Amniotic epithelial cell (primary cell): Measurements from ENCODE around the gene PRM3.
"Not testable (repeated sequence)": the region's sequence is repeated elsewhere in the genome, so short reads cannot be mapped to it uniquely, and the experiment has no call there.

Source experiments
- DNase-seq: peaks from one replicate; pipeline ENCODE4 v3.0.0-alpha.2; 2010; ENCODE audit warnings: low read depth

The PRM3 gene

DNA sequence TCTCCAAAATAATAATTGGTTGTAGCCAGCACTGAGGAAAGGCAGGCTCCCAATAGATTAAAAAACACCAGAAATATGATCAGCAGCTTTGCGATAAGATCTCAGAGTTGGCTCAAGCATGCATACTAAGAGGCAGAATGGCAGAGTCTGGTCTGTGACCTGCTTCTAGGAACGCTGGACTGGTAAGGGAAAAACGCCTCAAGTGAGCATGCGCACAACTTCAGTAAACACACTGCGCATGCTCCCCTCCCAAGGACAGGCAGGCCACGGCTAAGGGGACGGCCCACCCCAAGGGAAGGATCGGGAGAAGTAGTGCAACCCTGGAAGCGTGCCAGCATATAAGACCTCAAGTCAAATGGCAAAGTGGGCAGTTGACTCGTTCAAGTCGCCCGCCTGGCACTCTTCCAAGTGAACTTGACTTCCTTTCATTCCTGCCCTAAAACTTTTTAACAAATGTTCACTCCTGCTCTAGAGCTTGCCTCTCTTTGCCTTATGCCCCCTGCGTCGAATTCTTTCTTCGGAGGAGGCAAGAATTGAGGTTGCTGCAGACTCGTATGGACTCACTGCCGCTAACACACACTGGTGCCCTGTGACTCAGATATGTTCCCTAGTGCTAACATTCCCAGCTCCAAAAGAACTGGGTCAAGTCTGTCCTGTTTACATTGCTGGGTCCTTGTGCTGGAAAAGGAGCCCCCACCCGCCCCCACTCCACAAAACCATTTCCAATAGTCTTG, 30.1 kb upstream of the PRM3 start:
- DNase-seq: peak; percentile 63

DNA sequence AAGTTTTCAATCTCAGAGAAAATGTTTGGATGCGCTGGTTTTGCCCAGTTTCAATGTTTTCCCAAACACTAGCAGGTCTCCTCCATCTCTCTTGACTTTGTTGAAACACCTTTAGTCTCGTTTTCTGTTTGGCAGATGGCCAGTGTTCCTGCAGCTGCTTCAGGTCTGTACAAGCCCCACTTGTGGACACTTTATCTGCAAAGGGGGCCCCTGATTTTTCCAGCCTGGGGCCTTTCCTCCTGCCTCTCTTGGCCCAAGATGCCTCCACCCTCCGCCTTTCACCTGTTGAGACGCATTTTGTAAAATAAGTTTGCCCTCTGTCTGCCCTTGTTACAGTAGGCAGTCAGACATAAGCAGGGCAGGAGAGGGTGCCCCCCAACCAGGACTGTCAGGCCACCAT, 29.5 kb upstream of the PRM3 start:
- DNase-seq: no peak

DNA sequence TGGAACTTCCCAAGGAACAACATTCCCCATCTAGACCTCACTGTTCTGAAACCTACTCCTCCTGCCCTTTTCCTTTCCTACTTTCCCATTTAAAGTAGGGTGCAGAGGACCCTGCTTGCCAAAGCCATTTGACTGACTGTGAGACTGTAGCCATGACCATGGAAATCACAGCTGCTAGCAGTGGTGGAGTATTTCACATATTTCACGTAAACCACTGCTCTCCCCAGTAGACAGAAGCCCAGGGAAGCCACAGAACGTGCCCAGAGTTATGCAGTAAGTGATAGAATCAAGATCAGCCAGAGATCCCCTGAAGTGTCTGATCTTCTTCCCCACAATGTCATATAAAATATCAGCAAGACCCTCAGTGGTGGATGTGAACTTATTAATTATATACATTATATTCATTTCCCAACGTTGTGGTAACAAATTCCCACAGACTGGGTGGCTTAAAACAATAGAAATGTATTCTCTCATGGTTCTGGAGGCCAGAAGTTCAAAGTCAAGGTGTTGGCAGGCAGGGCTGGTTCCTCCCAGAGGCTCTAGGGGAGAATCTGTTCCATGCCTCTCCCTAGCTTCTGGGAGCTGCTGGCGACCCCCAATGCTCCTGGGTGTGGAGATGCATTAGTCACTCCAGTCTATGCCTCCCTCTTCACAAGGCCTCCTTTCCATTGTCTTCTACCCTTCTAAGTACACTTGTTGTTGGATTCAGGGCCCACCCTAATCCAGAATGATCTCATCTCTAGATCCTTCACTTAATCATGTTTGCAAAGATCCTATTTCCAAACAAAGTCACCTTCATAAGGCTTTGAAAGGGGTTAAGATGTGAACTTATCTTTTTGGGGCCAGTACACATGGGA, 28.4 kb upstream of the PRM3 start:
- no peak for DNase-seq

DNA sequence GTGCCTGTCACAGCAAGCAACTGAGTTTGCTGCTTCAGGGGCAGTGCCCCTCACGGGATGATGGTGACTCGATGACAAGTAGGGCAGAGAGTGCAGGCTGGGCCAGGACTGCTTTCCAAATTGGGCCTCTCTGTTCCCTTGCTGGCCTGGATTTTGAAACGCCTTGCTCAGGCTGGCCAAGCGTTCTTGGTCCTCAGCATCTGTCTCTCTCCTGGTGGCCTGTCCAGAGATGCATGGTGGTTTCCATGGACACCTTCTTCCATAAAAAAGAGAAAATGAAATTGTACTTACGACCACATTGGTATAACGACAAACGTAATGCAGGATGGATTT, 27.1 kb upstream of the PRM3 start:
- DNase-seq: no peak

DNA sequence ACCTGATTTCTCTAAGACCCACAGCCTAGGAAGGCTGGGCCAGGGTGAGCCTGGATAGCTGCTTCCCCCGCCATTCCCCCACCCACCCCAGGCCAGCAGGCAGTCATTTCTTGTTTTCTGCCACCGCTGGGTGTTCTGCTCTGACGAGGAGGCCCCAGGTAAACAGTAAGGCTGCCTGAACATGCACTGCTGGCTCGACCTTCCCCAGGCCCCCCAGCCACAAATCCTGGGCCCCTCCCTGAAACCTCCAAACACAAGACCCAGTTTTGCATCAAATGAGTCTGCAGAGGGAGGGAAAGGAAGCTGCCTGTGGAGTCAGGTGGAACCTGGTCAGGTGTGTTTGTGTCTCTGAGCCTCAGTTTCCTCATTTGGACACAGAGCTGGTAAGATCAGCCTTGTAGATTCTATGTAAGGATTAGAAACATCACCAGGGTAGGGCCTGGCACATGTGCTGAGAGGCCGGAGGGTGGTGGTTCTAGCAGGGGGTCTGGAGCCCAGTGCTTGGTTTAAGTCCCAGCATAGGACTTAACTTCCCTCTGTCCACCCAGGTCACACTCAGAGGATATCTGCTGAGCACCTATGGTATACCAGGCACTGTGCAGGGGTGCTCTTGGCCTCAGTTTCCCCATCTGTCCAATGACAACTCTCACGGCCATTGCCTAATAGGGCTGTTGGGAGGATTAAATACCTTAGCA, 26.6 kb upstream of the PRM3 start:
- no peak for DNase-seq

DNA sequence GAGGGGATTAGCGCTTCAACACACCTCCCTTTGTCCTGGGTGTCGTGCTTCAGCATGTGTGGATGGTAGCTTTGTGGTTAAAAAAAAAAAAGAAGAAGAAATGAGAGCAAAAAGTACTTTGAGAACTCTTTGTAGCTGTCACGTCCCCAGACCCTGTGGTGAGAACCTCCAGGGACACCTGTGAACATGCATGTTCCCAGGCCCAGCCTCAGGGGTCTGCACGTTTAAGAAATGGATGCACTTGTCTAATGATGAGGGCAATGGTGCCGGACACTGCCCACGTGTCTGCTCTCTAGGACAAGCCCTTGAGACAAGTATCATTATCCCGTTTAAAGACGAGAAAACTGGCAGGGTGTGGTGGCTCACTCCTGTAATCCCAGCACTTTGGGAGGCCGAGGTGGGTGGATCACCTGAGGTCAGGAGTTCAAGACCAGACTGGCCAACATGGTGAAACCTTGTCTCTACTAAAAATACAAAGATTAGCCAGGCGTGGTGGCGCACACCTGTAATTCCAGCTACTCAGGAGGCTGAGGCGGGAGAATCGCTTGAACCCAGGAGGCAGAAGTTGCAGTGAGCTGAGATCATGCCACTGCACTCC, 25.6 kb upstream of the PRM3 start:
- DNase-seq: not testable (repeated sequence)

DNA sequence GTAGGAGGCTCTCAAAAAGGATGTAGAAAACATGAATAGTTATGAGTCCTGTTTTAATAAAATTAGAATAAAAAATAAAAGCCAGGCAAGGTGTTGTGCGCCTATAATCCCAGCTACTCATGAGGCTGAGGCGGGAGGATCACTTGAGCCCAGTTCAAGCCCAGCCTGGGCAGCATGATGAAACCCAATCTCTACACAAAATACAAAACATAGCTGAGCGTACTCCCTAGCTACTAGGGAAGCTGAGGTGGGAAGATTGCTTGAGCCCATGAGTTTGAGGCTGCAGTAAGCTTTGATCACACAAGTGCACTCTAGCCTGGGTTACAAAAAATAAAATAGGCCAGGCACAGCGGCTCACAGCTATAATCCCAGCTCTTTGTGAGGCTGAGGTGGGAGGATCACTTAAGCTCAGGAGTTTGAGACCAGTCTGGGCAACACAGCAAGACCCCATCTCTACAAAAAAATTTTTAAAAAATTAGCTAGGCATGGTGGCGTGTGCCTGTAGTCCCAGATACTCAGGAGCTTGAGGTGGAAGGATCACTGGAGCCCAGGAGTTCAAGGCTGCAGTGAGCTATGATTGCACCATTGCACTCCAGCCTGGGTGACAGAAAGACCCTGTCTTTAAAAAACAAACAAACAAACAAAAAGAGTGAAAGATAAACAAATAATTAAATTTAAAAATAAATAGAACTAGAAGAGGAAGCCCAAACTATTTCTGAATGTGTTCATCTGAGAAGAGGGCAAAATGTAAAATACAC, 24.9 kb upstream of the PRM3 start:
- no peak for DNase-seq

DNA sequence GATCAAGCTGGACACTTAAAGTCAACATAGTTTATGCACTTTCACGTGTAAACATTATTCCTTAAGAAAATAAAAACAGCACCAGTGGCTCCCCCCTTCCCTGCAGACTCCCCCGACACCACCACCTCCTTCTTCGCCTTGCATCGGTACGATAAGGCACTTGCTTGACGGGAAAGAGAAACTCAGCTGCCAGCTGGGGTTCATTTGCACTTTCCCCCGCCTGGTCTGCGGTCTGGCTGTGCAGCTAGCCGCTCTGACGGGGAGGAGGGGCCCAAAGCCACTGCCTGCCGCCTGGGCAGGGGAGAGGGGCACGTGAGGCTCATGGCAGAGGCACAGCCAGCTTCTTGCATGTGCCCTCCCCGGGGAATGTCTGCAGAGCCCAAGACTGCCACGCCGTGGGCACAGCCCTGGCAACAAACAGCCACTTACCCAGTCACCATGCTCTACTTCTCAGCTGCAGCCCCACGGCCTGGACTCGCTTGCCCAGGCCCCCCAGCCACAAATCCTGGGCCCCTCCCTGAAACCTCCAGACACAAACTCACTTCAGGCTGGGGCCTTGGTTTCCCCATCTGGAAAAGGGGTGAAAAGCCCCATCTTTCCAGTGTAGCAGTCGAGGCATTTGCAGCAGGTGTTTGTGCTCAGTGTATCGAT, 24.2 kb upstream of the PRM3 start:
- peak; percentile 61 for DNase-seq

DNA sequence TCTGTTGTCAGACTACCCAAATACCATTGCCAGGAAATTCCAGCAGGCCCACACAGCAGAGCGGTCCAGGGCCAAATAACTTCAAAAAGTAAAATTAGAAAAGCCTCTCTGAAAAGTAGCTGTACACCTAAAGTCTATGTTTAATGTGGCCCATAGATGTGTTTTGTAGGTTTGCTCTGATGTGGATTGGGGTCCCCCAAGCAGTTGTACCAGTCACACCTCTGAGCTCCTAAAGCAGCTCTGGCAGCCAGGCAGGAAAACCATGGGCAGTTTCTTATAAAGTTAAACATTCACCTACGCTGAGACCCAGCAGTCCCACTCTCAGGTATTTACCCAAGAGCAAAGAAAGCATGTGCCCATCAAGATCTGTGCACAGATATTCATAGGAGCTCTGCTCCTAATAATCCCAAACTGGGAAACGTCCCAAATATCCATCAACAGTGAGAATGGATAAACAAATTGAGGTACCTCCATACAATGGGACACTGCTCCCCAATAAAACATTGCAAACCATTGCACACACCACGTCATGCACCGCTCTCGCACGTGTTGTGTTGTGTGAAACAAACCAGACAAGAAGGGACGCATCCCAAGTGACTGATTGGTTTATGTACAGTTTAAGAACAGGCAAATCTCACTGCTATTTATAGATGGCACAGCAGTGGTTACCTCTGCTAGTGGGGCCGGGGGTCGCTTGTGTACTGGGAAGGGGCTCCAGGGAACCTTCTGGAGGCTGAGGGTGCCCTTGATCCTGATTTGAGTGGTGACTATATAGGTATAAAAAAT, 23.5 kb upstream of the PRM3 start:
- DNase-seq: peak; percentile 33

DNA sequence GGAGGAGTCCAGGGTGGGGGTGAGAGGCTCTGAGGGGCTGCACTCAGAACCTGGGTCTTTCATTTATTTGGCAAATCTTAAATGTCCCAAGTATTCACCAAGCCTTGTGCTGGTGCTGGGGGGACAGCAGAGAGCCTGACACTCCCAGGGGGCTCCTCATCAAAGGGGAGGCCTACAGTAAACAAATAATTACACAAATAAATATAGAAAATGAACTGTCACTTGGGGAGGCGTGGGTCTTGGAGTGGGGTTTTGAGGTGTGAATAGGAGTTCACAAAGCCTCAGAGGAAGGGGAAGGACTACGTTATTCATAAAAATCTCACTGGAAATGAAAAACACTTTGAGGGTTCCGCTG, 22.9 kb upstream of the PRM3 start:
- no peak for DNase-seq

DNA sequence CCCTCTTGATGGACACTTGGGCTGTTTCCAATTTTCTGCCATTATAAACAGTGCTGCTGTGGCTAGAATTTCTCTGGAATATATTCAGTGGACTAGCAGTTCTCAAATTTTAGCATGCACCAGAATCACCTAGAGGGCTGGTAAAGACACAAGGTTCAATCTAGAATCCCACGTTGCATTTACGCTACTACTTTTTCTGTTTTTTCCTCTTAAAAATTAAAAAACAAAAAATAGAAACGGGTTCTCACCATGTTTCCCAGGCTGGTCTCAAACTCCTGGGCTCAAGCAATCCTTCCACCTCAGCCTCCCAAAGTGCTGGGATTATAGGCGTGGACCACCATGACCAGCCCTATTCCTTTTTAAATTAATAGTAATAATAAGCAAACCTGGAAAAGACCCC, 22.2 kb upstream of the PRM3 start:
- no peak for DNase-seq

DNA sequence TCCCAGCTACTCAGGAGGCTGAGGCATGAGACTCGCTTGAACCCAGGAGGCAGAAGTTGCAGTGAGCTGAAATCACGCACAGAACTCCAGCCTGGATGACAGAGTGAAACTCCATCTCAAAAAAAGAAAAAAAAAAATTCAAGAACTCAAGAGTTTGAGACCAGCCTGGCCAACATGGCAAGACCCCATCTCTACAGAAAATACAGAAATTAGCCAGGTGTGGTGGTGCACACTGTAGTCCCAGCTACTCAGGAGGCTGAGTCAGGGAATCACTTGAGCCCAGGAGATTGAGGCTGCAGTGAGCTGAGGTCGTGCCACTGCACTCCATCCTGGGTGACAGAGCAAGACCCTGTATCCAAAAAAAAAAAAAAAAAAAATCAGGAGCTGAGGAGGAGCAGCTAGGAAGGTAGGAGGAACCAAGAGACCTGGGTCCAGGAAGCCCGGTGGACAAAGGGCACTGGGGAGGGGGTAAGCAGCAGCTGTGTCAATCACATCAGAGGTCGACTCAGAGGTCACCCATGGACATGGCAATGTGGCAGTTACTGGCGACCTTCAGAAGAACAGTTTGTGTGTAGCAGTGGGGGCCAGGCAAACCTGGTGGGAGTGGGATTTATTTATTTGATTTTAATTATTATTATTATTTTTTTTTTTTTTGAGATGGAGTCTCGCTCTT, 18.8 kb upstream of the PRM3 start:
- no peak for DNase-seq

DNA sequence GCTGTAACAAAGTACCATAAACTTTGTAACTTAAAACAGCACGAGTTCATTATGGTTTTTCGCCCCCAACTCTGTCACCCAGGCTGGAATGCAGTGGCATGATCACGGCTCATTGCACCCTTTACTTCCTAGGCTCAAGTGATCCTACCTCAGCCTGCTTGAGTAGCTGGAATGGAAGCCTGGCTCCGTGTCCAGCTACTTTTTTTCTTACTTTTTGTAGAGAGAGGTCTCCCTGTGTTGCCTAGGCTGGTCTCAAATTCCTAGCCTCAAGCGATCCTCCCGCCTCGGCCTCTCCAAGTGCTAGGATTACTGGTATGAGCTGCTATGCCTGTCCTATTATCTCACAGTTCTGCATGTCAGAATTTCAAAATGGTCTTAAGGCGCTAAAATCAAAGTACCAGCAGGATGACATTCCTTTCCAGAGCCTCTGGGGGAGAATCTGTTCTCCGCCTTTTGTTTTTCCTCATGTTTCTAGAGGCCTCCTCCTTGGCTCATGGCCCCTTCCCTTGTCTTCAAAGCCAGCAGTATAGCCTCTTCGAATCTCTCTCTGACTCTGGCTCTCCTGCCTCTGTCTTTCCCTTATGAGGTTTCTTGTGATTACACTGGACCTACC, 17.8 kb upstream of the PRM3 start:
- DNase-seq: no peak

DNA sequence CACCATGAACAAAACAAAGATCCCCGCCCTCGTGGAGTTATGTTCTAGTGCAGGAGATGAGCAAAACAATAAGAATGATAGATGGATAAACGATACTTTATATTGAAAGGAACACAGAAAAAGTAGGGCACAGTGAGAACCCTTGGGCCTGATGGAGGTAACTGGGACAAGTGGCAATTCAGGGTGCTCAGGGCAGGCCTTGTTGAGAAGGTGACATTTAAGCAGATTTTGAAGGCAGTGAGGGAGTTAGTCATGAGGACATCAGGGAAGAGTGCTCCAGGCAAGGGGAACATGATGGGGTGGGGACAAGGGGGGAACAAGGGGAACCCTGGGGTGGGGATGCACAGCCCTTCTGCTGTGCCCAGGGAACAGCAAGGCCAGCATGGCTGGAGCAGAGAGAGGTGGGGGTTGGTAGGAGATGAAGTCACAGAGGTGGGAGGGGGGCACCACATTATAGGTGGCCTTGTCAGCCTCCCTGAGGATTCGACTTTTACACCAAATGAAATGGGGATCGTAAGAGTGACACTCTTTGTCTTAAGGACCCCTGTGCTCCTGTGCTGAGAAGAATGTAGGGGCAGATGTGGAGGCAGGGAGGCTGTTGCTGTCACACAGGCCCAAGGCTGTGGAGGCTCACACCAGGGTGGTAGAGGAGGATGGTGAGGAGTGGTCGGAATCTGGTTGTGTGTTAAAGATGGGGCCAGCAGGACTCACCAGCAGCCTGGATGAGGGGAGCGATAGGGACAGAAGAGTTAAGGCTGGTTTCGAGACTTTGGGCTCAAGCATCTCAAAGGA, 16.9 kb upstream of the PRM3 start:
- DNase-seq: no peak

DNA sequence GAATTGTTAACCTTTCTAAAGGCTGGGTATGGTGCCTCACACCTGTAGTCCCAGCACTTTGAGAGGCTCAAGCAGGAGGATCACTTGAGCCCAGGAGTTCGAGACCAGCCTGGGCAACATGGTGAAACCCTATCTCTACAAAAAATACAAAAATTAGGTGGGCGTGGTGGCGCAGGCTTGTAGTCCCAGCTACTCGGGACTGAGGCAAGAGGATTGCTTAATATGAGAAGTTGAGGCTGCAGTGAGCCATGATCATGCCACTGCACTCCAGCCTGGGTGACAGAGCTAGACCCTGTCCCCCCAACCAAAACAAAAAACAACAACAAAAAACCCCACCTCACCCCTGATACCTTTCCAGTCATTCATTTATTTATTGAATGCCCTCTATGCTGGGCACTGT, 16.3 kb upstream of the PRM3 start:
- DNase-seq: not testable (repeated sequence)

DNA sequence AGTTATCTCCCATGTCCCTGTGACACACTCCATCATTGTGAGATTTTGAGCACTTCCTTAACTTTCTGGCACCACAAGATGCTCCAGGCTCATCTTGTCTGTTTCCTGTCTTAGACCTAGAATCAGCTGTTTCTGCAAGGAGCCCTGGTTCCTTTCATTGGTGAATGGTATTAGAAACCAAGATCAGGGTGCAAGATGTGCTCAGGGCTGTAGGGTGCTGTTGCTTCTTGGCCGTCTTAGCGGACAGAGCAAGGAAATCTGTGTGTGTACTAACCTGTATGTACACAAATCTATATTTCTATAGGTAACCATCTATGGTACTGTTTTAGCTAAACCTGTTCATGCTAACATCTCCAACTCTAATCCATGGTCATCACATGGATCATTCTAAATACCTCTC, 15.8 kb upstream of the PRM3 start:
- DNase-seq: no peak

DNA sequence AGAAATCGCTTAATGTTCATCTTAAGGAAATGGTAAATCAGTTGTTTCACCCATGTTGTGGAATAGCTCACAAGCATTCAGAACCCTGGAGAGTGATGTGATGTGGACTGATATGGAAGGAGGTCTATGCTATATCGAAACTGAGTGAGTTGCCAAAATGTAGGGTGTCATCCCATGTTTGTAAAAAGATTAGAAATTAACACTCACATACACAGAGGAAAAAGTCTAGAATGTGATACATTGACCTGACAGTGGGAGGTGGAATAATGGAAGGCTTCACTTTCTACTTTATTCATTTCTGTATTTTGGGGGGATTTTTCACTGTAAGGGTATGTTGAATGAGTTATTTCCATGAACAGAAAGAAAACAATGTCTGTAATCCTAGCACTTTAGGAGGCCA, 12.4 kb upstream of the PRM3 start:
- no peak for DNase-seq

DNA sequence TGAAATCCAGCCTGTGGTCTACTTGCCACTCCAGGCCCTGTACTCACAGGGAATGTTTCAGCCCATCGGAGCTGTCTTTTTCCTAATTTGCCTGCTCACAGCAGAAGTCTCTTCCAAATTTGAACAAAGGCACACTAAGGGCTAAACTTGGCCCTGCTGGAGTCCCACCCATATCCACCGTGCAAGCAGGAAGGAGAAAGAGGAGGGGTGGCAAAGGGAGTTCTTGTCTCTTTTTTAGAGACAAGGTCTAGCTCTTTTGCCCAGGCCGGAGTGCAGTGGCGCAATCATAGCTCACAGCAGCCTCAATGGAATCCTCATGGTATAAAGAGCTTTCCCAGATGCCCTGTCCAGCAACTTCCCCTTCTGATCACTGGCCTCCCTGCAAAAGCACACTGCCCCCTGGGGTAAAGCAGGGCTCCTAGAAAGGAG, 10.4 kb upstream of the PRM3 start:
- DNase-seq: peak; percentile 67
